IMR-90 (cell line): Measurements from ENCODE around the gene UBLCP1. TPM values are rescaled to one million over a fixed set of nuclear protein-coding genes. Genes with fewer than 3 reads are reported as not detected.

ENCODE experiments used
- ATAC-seq: fragments of 200-7000 bp; cut with Tn5 transposase; 2 replicates; pipeline ENCODE4 v1.9.1; 2020; ENCODE audit warnings: low read depth, mild to moderate bottlenecking, moderate library complexity
- BruUV-seq: library from RNA; stranded (reverse); fragments of 400-500 nt; replicated peaks from 2 replicates; lab custom pipeline; 2021; lab: Mats Ljungman, UMichigan
- CTCF ChIA-PET: fragments of 300-600 bp; formaldehyde crosslinking; extraction: SDS; loops from one replicate; lab custom pipeline; 2021; ENCODE audit warnings: antibody characterized with exemption; lab: Yijun Ruan, JAX
- POLR2A ChIA-PET: fragments of 300-600 bp; sonication (Branson Sonifier 250); formaldehyde crosslinking; loops from one replicate; lab custom pipeline; 2022; ENCODE audit warnings: antibody characterized with exemption; ENCODE audit not compliant: unreplicated experiment; lab: Charles Lee
- DNase-seq: peaks from one replicate; pipeline ENCODE4 v3.0.0; 2013
- H2AFZ ChIP-seq: replicated peaks from 2 replicates; pipeline ENCODE3; 2013; ENCODE audit warnings: low read length, mild to moderate bottlenecking; ENCODE audit not compliant: poor library complexity
- H2AK5ac ChIP-seq: 2 replicates; pipeline ENCODE4 v1.6.1; 2013; ENCODE audit warnings: low read depth, low read length, inconsistent platforms
- H2AK9ac ChIP-seq: replicated peaks from 2 replicates; pipeline ENCODE3; 2013; ENCODE audit warnings: mild to moderate bottlenecking, low read depth, low read length, moderate library complexity; ENCODE audit not compliant: poor library complexity
- H2BK120ac ChIP-seq: 2 replicates; pipeline ENCODE4 v1.6.1; 2013; ENCODE audit warnings: low read depth, low read length, inconsistent platforms
- H2BK15ac ChIP-seq: 3 replicates; pipeline ENCODE4 v1.6.1; 2013; ENCODE audit warnings: low read depth, low read length, inconsistent platforms
- H2BK20ac ChIP-seq: 2 replicates; pipeline ENCODE4 v1.6.1; 2013; ENCODE audit warnings: low read depth, mild to moderate bottlenecking, inconsistent platforms, low read length, moderate library complexity
- H2BK5ac ChIP-seq: 2 replicates; pipeline ENCODE4 v1.6.1; 2013; ENCODE audit warnings: mild to moderate bottlenecking, low read depth, low read length, inconsistent platforms; ENCODE audit not compliant: poor library complexity, severe bottlenecking
- H3K14ac ChIP-seq: replicated peaks from 2 replicates; pipeline ENCODE4 v1.6.1; 2013; ENCODE audit warnings: low read depth, low read length, inconsistent platforms
- H3K18ac ChIP-seq: 2 replicates; pipeline ENCODE4 v1.6.1; 2013; ENCODE audit warnings: low read depth, low read length, control low read depth
- H3K23ac ChIP-seq: 2 replicates; pipeline ENCODE4 v1.6.1; 2013; ENCODE audit warnings: low read depth, low read length, inconsistent platforms
- H3K27ac ChIP-seq: 2 replicates; pipeline ENCODE4 v1.5.1; 2013; ENCODE audit warnings: mild to moderate bottlenecking, control low read depth, low read length; ENCODE audit not compliant: insufficient read depth
- H3K27me3 ChIP-seq: 2 replicates; pipeline ENCODE4 v1.6.1; 2013; ENCODE audit warnings: low read length; ENCODE audit not compliant: control insufficient read depth, insufficient read depth
- H3K36me3 ChIP-seq: 2 replicates; pipeline ENCODE4 v1.6.1; 2013; ENCODE audit warnings: low read length, mixed read lengths; ENCODE audit not compliant: control insufficient read depth, insufficient read depth
- H3K4ac ChIP-seq: 2 replicates; pipeline ENCODE4 v1.6.1; 2013; ENCODE audit warnings: low read depth, low read length, inconsistent platforms
- H3K4me1 ChIP-seq: 2 replicates; pipeline ENCODE4 v1.6.1; 2013; ENCODE audit warnings: low read length, mixed read lengths; ENCODE audit not compliant: control insufficient read depth, insufficient read depth
- H3K4me2 ChIP-seq: 2 replicates; pipeline ENCODE4 v1.6.1; 2013; ENCODE audit warnings: low read depth, mild to moderate bottlenecking, control low read depth, low read length, moderate library complexity
- H3K4me3 ChIP-seq: 2 replicates; pipeline ENCODE4 v1.5.1; 2013; ENCODE audit warnings: low read depth, mild to moderate bottlenecking, control low read depth, low read length, moderate library complexity; ENCODE audit not compliant: insufficient read depth
- H3K56ac ChIP-seq: 2 replicates; pipeline ENCODE4 v1.6.1; 2013; ENCODE audit warnings: low read length, inconsistent platforms; ENCODE audit not compliant: insufficient read depth; ENCODE audit errors: extremely low read depth
- H3K79me1 ChIP-seq, 2 experiments: 2 replicates each; pipeline ENCODE4 v1.6.1; 2013; ENCODE audit warnings: low read length in 2 of 2, inconsistent platforms in 1 of 2, low read depth in 1 of 2
- H3K9ac ChIP-seq: 2 replicates; pipeline ENCODE4 v1.6.1; 2013; ENCODE audit warnings: low read depth, low read length, control low read depth
- H3K9me1 ChIP-seq: 2 replicates; pipeline ENCODE4 v1.6.1; 2013; ENCODE audit warnings: low read length, inconsistent platforms; ENCODE audit not compliant: insufficient read depth
- H3K9me3 ChIP-seq: 2 replicates; pipeline ENCODE4 v1.6.1; 2013; ENCODE audit warnings: low read length; ENCODE audit not compliant: control insufficient read depth, insufficient read depth
- H4K20me1 ChIP-seq: 2 replicates; pipeline ENCODE4 v1.6.1; 2013; ENCODE audit warnings: low read length, inconsistent platforms; ENCODE audit not compliant: insufficient read depth
- H4K5ac ChIP-seq: 2 replicates; pipeline ENCODE4 v1.6.1; 2013; ENCODE audit warnings: mild to moderate bottlenecking, low read depth, low read length, control low read depth
- H4K8ac ChIP-seq, 2 experiments: 2 replicates each; pipeline ENCODE4 v1.6.1; 2013; ENCODE audit warnings: low read depth in 2 of 2, low read length in 2 of 2, control low read depth in 1 of 2, inconsistent platforms in 1 of 2
- H4K91ac ChIP-seq: 2 replicates; pipeline ENCODE4 v1.6.1; 2013; ENCODE audit warnings: low read depth, low read length, inconsistent platforms; ENCODE audit not compliant: insufficient read depth
- CEBPB ChIP-seq: IDR thresholded peaks from 2 replicates; pipeline ENCODE4 v1.6.1; 2012; ENCODE audit warnings: low read depth, low read length, improper control_type of control experiment
- CHD1 ChIP-seq: IDR thresholded peaks from 2 replicates; pipeline ENCODE4 v1.6.1; 2012; ENCODE audit warnings: low read depth, low read length, improper control_type of control experiment
- ELK1 ChIP-seq: fragments of 150-350 bp; IDR thresholded peaks from 2 replicates; pipeline ENCODE4 v1.6.1; 2016; ENCODE audit warnings: low read depth, mild to moderate bottlenecking, low read length, moderate library complexity, borderline replicate concordance
- FOS ChIP-seq: fragments of 150-350 bp; IDR thresholded peaks from 2 replicates; pipeline ENCODE4 v1.6.1; 2016; ENCODE audit warnings: low read depth, low read length
- MAFK ChIP-seq: IDR thresholded peaks from 2 replicates; pipeline ENCODE4 v1.6.1; 2012; ENCODE audit warnings: low read depth, low read length, improper control_type of control experiment
- MAZ ChIP-seq: IDR thresholded peaks from 2 replicates; pipeline ENCODE4 v1.6.1; 2012; ENCODE audit warnings: low read depth, mild to moderate bottlenecking, low read length, improper control_type of control experiment, moderate library complexity, borderline replicate concordance
- MXI1 ChIP-seq: IDR thresholded peaks from 2 replicates; pipeline ENCODE4 v1.6.1; 2012; ENCODE audit warnings: low read depth, mild to moderate bottlenecking, low read length, moderate library complexity, borderline replicate concordance
- NFE2L2 ChIP-seq: fragments of 150-350 bp; IDR thresholded peaks from 2 replicates; pipeline ENCODE4 v1.6.1; 2016; ENCODE audit warnings: low read depth, mild to moderate bottlenecking, low read length
- POLR2A ChIP-seq: IDR thresholded peaks from 2 replicates; pipeline ENCODE4 v1.6.1; 2012; ENCODE audit warnings: mild to moderate bottlenecking, low read depth, low read length
- RAD21 ChIP-seq: IDR thresholded peaks from 2 replicates; pipeline ENCODE4 v1.6.1; 2012; ENCODE audit warnings: low read length, improper control_type of control experiment
- RCOR1 ChIP-seq: IDR thresholded peaks from 2 replicates; pipeline ENCODE4 v1.6.1; 2012; ENCODE audit warnings: mild to moderate bottlenecking, low read length, improper control_type of control experiment; ENCODE audit not compliant: insufficient replicate concordance
- RFX5 ChIP-seq: IDR thresholded peaks from 2 replicates; pipeline ENCODE4 v1.8.0; 2012; ENCODE audit warnings: low read depth, mild to moderate bottlenecking, low read length, moderate library complexity
- SMC3 ChIP-seq: fragments of 150-350 bp; IDR thresholded peaks from 2 replicates; pipeline ENCODE4 v1.6.1; 2016; ENCODE audit warnings: low read depth, mild to moderate bottlenecking, antibody characterized with exemption, low read length, moderate library complexity
- WGBS, 2 experiments: methylation state at CpG; one replicate each; pipeline versions ENCODE4 v1.1.5 to v1.1.7; 2013; ENCODE audit warnings: missing lambda C conversion rate in 2 of 2; ENCODE audit not compliant: insufficient read length in 1 of 2; ENCODE audit errors: extremely low coverage in 2 of 2; 5-methylcytosine and 5-hydroxymethylcytosine counted together
- dilution Hi-C: fragments of 300-500 bp; cut with HindIII; formaldehyde crosslinking; loops from one replicate; pipeline ENCODE4 v1.14.3; 2018; ENCODE audit warnings: low sequenced_read_pairs; ENCODE audit not compliant: unreplicated experiment
- in situ Hi-C: fragments of 300-500 bp; cut with MboI; formaldehyde crosslinking; loops from 3 replicates; pipeline ENCODE4 v1.14.3; 2019; ENCODE audit warnings: low sequenced_read_pairs, inconsistent platforms, mixed read lengths
- intact Hi-C: fragments of 100-400 bp; cut with micrococcal nuclease; formaldehyde crosslinking; loops from 2 replicates; pipeline ENCODE4 v1.10.0; 2022
- polyA plus RNA-seq, 3 experiments: library from polyadenylated mRNA; depleted of rRNA; stranded (reverse); fragments of >200 nt; gene quantifications; 2 replicates each; pipeline ENCODE4 v1.2.3, GENCODE V29; 2012; ENCODE audit warnings: low replicate concordance in 1 of 3
- total RNA-seq: library from RNA; depleted of rRNA; stranded (reverse); fragments of >200 nt; gene quantifications from 2 replicates; pipeline ENCODE4 v1.2.3, GENCODE V29; 2012
- TF ChIP-seq, protein P1 (sequence below): conservative IDR thresholded peaks from 2 replicates; pipeline ENCODE4 v1.5.1; 2012; ENCODE audit warnings: mild to moderate bottlenecking, low read depth, low read length, improper control_type of control experiment

UBLCP1 gene
- total and polyA plus RNA-seq, 2 of the 4 experiments (the other 2 are of a cell fraction) = 11.7 to 17.5 TPM

- TF ChIP-seq NFE2L2 (no peak), MAZ (no peak), ELK1 (no peak), CHD1 (no peak), FOS (no peak), RCOR1 (no peak), MAFK (no peak), RAD21 (no peak), POLR2A (no peak), MXI1 (no peak), CEBPB (no peak), RFX5 (no peak), SMC3 (no peak)
- TF ChIP-seq, protein P1, sequence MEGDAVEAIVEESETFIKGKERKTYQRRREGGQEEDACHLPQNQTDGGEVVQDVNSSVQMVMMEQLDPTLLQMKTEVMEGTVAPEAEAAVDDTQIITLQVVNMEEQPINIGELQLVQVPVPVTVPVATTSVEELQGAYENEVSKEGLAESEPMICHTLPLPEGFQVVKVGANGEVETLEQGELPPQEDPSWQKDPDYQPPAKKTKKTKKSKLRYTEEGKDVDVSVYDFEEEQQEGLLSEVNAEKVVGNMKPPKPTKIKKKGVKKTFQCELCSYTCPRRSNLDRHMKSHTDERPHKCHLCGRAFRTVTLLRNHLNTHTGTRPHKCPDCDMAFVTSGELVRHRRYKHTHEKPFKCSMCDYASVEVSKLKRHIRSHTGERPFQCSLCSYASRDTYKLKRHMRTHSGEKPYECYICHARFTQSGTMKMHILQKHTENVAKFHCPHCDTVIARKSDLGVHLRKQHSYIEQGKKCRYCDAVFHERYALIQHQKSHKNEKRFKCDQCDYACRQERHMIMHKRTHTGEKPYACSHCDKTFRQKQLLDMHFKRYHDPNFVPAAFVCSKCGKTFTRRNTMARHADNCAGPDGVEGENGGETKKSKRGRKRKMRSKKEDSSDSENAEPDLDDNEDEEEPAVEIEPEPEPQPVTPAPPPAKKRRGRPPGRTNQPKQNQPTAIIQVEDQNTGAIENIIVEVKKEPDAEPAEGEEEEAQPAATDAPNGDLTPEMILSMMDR = no peak
- POLR2A ChIA-PET = no interaction called here
- no peak for ATAC-seq
Measured at GRCh38 chr5:159317849-159318248, 54.8 kb downstream of the UBLCP1 start.

More at GRCh38 chr5:159317849-159318248, 54.8 kb downstream of the UBLCP1 start:
- no TSS peak for BruUV-seq
- no peak overlapping the region for H2AFZ ChIP-seq
- no peak overlapping the region for H3K4me2 ChIP-seq
- no peak overlapping the region for H3K27ac ChIP-seq
- no peaks in the 10 kb centered on the region for H3K79me1 ChIP-seq
- H3K9ac ChIP-seq = no peak overlapping the region
- no peak overlapping the region for H2BK120ac ChIP-seq
- no peak overlapping the region for H3K4me3 ChIP-seq
- no peaks in the 10 kb centered on the region for H3K9me3 ChIP-seq
- no peak overlapping the region for H3K4ac ChIP-seq
- H2AK9ac ChIP-seq = no peak overlapping the region
- no peaks in the 10 kb centered on the region for H4K20me1 ChIP-seq
- WGBS, 2 experiments = no CpG with 5 or more reads among the region's 2 CpGs
- 0 out of 2 replicates have a peak, but pooled peaks cover 3% of the 10 kb centered on the region for H3K9me1 ChIP-seq
- intact Hi-C loops = loop anchor here (2.0 kb wide), 1 partner anchor 161 kb away; no protein-coding TSS in a partner anchor
- H3K27me3 ChIP-seq = peaks cover 4% of the 10 kb centered on the region
- H3K36me3 ChIP-seq = no peaks in the 10 kb centered on the region
- no peak for DNase-seq
- no peak overlapping the region for H4K5ac ChIP-seq
- H3K4me1 ChIP-seq = no peaks in the 10 kb centered on the region
- H3K14ac ChIP-seq = no peak overlapping the region
- H2BK20ac ChIP-seq = no peak overlapping the region
- H2BK15ac ChIP-seq = no peak overlapping the region
- in situ Hi-C loops = no loop called here
- no peak overlapping the region for H2BK5ac ChIP-seq
- no peak overlapping the region for H3K56ac ChIP-seq
- CTCF ChIA-PET = interaction anchor here (1.2 to 1.7 kb wide), 3 partner anchors 27 to 211 kb away, joined by 3 to 6 read pairs (median 4); no protein-coding TSS in a partner anchor
- no peak overlapping the region for H4K91ac ChIP-seq
- H3K18ac ChIP-seq = no peak overlapping the region
- H3K23ac ChIP-seq = no peak overlapping the region
- no peak overlapping the region for H2AK5ac ChIP-seq
- dilution Hi-C loops = no loop called here
- no peak overlapping the region for H4K8ac ChIP-seq
